Activated CD4-positive, alpha-beta memory T cell treated with anti-CD3 and anti-CD28 coated beads, Interleukin-2, amount 10 ng/mL, durations not matched to agents 7 days and 5 days (primary cell): ENCODE data around the gene SLC25A18. TPM values are rescaled to one million over a fixed set of nuclear protein-coding genes. Genes with fewer than 3 reads are reported as not detected.
A peak's percentile ranks its signal among the peaks of the same experiment; 100 is the strongest.
"Not testable (repeated sequence)": the region's sequence is repeated elsewhere in the genome, so short reads cannot be mapped to it uniquely, and the experiment has no call there.

Experiments
- CTCF ChIA-PET: fragments of 350-600 bp; sonication (Branson Sonifier 250); formaldehyde crosslinking; loops from one replicate; lab custom pipeline; 2021; ENCODE audit warnings: antibody characterized with exemption, inconsistent platforms; lab: Charles Lee
- POLR2A ChIA-PET: fragments of 350-600 bp; sonication (Branson Sonifier 250); formaldehyde crosslinking; loops from one replicate; lab custom pipeline; 2021; ENCODE audit warnings: antibody characterized with exemption; lab: Charles Lee
- DNase-seq: peaks from one replicate; pipeline ENCODE4 v3.0.0-alpha.2; 2020
- H3K27ac Mint-ChIP-seq: one replicate; pipeline ENCODE4 v1.8.0; 2021; ENCODE audit warnings: mild to moderate bottlenecking, mixed read lengths
- H3K27me3 Mint-ChIP-seq: one replicate; pipeline ENCODE4 v1.8.0; 2021; ENCODE audit warnings: mixed read lengths
- H3K36me3 Mint-ChIP-seq: one replicate; pipeline ENCODE4 v1.8.0; 2021; ENCODE audit warnings: low read depth, mixed read lengths
- H3K4me1 Mint-ChIP-seq: one replicate; pipeline ENCODE4 v1.8.0; 2021; ENCODE audit warnings: mixed read lengths
- H3K4me3 Mint-ChIP-seq: one replicate; pipeline ENCODE4 v1.8.0; 2021; ENCODE audit warnings: mild to moderate bottlenecking, mixed read lengths
- H3K9me3 Mint-ChIP-seq: one replicate; pipeline ENCODE4 v1.8.0; 2021; ENCODE audit warnings: mixed read lengths
- total RNA-seq, 2 experiments: library from RNA; stranded (reverse); gene quantifications; one replicate each; pipeline ENCODE4 v1.2.3, GENCODE V29; 2021

SLC25A18 gene
- total RNA-seq, 2 experiments from 2014 or later: not detected

DNA sequence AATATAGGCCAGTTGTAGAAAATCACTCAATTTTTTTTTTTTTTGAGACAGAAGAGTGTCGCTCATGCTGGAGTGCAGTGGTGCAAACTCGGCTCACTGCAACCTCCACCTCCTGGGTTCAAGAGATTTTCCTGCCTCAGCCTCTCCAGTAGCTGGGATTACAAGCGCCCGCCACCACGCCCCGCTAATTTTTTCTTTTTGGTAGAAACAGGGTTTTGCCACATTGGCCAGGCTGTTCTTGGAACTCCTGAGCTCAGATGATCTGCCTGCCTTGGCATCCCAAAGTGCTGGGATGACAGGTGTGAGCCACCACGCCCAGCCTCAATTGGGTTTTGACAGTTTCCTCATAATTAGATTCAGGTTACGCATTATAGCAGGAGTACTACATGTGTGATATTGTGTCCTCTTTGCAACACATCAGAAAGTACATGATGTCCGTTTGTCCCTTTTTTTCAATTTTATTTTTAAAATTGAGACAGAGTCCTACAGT lies 67.8 kb downstream of the SLC25A18 start:
- DNase-seq: no peak
- H3K27me3 Mint-ChIP-seq: no peaks in the 10 kb centered on the region
- H3K4me1 Mint-ChIP-seq: peaks cover 23% of the 10 kb centered on the region
- peaks cover 8% of the 10 kb centered on the region for H3K36me3 Mint-ChIP-seq
- no peak overlapping the region for H3K4me3 Mint-ChIP-seq
- H3K9me3 Mint-ChIP-seq: no peaks in the 10 kb centered on the region
- H3K27ac Mint-ChIP-seq: no peak overlapping the region
- ChIA-PET CTCF (no interaction called here), POLR2A (interaction anchor here (4.2 kb wide), 1 partner anchor 8 kb away, joined by 37 read pairs; the partner anchor contains the start of gene BCL2L13)

DNA sequence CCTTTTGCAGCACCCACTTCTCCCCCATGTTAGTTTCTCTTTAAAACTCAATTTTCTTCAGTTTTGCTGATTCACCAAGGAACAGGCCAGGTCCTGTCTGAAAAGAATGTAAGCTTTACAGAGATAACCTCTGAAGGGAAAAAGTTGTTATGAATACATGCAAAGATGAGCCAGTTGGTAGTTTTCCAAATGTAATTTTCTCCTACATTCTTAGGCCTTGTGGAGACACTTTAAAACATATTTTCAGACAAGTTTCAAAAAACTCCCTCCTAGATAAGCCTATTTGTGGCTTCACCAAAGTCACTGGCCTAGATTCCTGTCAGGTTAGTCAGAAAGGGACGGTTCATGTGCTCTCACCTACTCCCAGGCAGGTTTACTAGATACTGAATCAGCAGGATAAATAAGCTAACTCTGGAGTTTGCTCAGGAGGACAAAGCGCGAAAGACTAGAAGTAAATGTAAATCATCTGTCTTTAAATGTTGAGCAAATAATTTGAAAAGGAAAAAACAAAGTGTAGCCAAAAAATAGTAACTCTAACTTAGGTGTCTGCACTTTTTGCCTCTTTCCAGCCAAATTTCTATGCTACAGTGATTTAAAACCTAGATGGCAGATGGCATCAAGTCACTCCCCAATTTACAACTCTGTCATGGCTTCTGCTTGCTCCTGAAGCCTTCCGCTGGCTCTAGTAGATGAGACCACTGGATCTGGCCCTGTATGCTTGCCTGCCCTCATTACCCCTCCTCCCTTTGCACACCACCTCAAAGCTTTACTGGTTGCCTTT lies 70.1 kb downstream of the SLC25A18 start:
- peaks cover 25% of the 10 kb centered on the region for H3K4me1 Mint-ChIP-seq
- peaks cover 6% of the 10 kb centered on the region for H3K36me3 Mint-ChIP-seq
- no peak overlapping the region for H3K27ac Mint-ChIP-seq
- ChIA-PET POLR2A (no interaction called here), CTCF (no interaction called here)
- no peak overlapping the region for H3K4me3 Mint-ChIP-seq
- no peaks in the 10 kb centered on the region for H3K9me3 Mint-ChIP-seq
- no peak for DNase-seq
- H3K27me3 Mint-ChIP-seq: no peaks in the 10 kb centered on the region

- Mint-ChIP-seq H3K27me3 (no peaks in the 10 kb centered on the region), H3K27ac (no peak overlapping the region), H3K9me3 (no peaks in the 10 kb centered on the region), H3K36me3 (peaks cover 8% of the 10 kb centered on the region), H3K4me3 (no peak overlapping the region), H3K4me1 (peaks cover 20% of the 10 kb centered on the region)
- ChIA-PET CTCF (no interaction called here), POLR2A (no interaction called here)
- no peak for DNase-seq
Observed at GRCh38 chr22:17633998-17634323, 70.7 kb downstream of the SLC25A18 start.

DNA sequence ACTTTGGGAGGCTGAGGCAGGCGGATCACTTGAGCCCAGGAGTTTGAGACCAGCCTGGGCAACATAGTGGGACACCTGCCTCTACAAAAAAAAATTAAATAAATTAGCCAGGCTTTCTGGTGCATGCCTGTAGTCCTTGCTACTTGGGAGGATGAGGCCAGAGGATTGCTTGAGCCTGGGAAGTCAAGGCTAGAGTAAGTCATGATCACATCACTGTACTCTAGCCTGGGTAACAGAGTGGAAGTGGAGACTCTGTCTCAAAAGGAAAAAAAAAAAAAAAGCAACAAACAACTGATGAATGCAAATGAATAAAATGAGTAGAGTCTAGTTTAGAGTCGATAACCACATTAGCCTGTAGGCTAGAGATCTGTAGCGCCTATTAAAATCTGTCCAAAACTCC lies 71.4 kb downstream of the SLC25A18 start:
- H3K27me3 Mint-ChIP-seq: no peaks in the 10 kb centered on the region
- H3K27ac Mint-ChIP-seq: no peak overlapping the region
- peaks cover 19% of the 10 kb centered on the region for H3K4me1 Mint-ChIP-seq
- no peak overlapping the region for H3K4me3 Mint-ChIP-seq
- ChIA-PET POLR2A (no interaction called here), CTCF (no interaction called here)
- peaks cover 8% of the 10 kb centered on the region for H3K36me3 Mint-ChIP-seq
- H3K9me3 Mint-ChIP-seq: no peaks in the 10 kb centered on the region
- no peak for DNase-seq

GRCh38 chr22:17636850-17637249 lies 73.6 kb downstream of the SLC25A18 start:
- H3K27me3 Mint-ChIP-seq, H3K4me3 Mint-ChIP-seq, POLR2A ChIA-PET, DNase-seq, H3K9me3 Mint-ChIP-seq, CTCF ChIA-PET, H3K27ac Mint-ChIP-seq: not testable (repeated sequence)
- Mint-ChIP-seq H3K4me1 (peaks cover 31% of the 10 kb centered on the region), H3K36me3 (peaks cover 11% of the 10 kb centered on the region)

DNA sequence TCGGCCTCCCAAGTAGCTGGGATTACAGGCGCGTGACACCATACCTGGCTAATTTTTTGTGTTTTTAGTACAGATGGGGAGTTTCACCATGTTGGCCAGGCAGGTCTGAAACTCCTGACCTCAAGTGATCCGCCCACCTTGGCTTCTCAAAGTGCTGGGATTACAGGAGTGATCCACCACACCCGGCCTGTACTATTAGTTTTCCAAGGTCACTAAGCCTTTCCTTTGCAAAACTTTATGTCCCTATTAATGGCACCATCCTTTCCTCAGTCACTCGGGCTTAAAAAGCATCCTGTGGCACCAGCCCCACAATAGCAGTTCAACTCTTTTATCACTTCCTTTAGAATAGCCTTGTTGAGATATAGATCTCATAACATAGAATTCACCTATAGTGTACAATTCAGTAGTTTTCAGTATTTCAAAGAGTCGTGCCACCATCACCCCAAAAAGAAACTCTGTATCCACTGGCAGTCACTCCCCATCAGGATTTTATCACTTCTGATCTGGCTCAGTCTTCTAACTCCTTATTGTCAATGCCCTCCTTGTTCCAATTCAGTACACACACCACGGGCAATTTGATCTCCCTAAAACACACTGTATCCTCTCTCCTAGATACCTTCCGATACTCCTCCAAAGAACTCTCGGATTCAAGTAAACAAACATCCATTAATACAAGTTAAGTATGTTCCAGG lies 74.3 kb downstream of the SLC25A18 start:
- no peak for DNase-seq
- Mint-ChIP-seq H3K4me1 (peaks cover 34% of the 10 kb centered on the region), H3K4me3 (peak overlapping the region; percentile 92), H3K9me3 (no peaks in the 10 kb centered on the region), H3K27me3 (no peaks in the 10 kb centered on the region), H3K36me3 (peaks cover 14% of the 10 kb centered on the region), H3K27ac (peak overlapping the region; percentile 95)
- CTCF ChIA-PET: no interaction called here
- POLR2A ChIA-PET: no interaction called here

- ChIA-PET POLR2A (interaction anchor here (1.2 to 1.8 kb wide), 6 partner anchors 9 to 550 kb away, joined by 4 to 37 read pairs (median 9); partner anchors contain the start of genes ADA2, ATP6V1E1, BID and USP18), CTCF (interaction anchor here (1.0 kb wide), 1 partner anchor 147 kb away, joined by 6 read pairs; no protein-coding TSS in a partner anchor)
- DNase-seq: no peak
- H3K27ac Mint-ChIP-seq: peak overlapping the region; percentile 95
- H3K9me3 Mint-ChIP-seq: no peaks in the 10 kb centered on the region
- peaks cover 14% of the 10 kb centered on the region for H3K36me3 Mint-ChIP-seq
- H3K4me3 Mint-ChIP-seq: peak overlapping the region; percentile 92
- H3K27me3 Mint-ChIP-seq: no peaks in the 10 kb centered on the region
- H3K4me1 Mint-ChIP-seq: peaks cover 39% of the 10 kb centered on the region
Observed at GRCh38 chr22:17638182-17638431, 74.8 kb downstream of the SLC25A18 start.

- CTCF ChIA-PET: interaction anchor here (0.7 to 1.6 kb wide), 7 partner anchors 10 to 467 kb away, joined by 3 to 6 read pairs (median 3); partner anchors contain the start of gene ADA2
Observed at GRCh38 chr22:17638432-17639246, 75.3 kb downstream of the SLC25A18 start, which contains the start of gene BCL2L13. Gene BCL2L13 (plus strand): TSS chr22:17638757. CDS start chr22:17655712, 16,955 bp downstream.

DNA sequence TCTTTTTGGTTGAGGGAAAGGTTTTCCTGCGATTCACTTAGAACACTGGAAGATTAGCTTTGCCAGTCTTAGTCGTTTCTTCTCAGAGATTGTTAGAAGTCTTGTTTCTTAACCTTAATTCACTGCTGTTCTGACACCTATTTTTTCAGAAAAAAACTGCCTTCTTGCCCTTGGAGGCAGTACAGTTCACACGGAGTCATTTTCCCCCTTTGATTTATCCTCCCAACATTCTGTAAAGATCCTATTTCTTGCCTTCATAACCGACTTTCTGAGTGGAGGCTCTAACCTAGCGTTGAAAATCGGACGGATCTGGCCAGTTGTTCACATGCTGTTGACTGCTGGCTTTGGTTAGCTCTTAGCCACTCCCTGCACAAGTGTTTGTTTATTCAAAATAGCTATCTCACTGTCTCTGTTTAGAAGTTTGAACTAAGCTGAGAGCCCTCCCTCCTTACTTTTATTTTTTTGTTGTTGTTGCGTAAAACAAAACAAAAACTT lies 76.0 kb downstream of the SLC25A18 start:
- ChIA-PET CTCF (interaction anchor here (0.7 to 1.6 kb wide), 7 partner anchors 10 to 468 kb away, joined by 3 to 6 read pairs (median 3); partner anchors contain the start of gene ADA2), POLR2A (interaction anchor here (0.5 to 1.8 kb wide), 29 partner anchors 10 to 552 kb away, joined by 3 to 37 read pairs (median 4); partner anchors contain the start of genes ADA2, ATP6V1E1, BID and PEX26)
- peak; percentile 30 for DNase-seq
- no peaks in the 10 kb centered on the region for H3K27me3 Mint-ChIP-seq
- H3K9me3 Mint-ChIP-seq: no peaks in the 10 kb centered on the region
- peak overlapping the region; percentile 95 for H3K27ac Mint-ChIP-seq
- H3K4me1 Mint-ChIP-seq: peaks cover 39% of the 10 kb centered on the region
- H3K4me3 Mint-ChIP-seq: peak overlapping the region; percentile 92
- H3K36me3 Mint-ChIP-seq: peaks cover 14% of the 10 kb centered on the region

More at GRCh38 chr22:17638432-17639246, 75.3 kb downstream of the SLC25A18 start, which contains the start of gene BCL2L13:
- H3K36me3 Mint-ChIP-seq: peaks cover 14% of the 10 kb centered on the region
- H3K9me3 Mint-ChIP-seq: no peaks in the 10 kb centered on the region
- H3K27me3 Mint-ChIP-seq: no peaks in the 10 kb centered on the region
- peak; percentile 93 for DNase-seq
- peak within 1 kb of the TSS; percentile 92 for H3K4me3 Mint-ChIP-seq
- POLR2A ChIA-PET: interaction anchor here (0.7 to 1.8 kb wide), 28 partner anchors 10 to 551 kb away, joined by 3 to 37 read pairs (median 4); partner anchors contain the start of genes ADA2, ATP6V1E1, BID and PEX26
- peak within 1 kb of the TSS; percentile 95 for H3K27ac Mint-ChIP-seq
- peaks cover 39% of the 10 kb centered on the region for H3K4me1 Mint-ChIP-seq

Other genes starting within 250 kb of the SLC25A18 start
- under 1 TPM in 1 of 2 experiments, not detected in 1; 0.05 TPM for gene CECR2, start 194.0 kb upstream of the SLC25A18 start, total RNA-seq
- gene ATP6V1E1, start 65.3 kb downstream of the SLC25A18 start, total RNA-seq: 100 to 1,000 TPM; 103 TPM
- gene BCL2L13, start 75.3 kb downstream of the SLC25A18 start, total RNA-seq: 10 to 100 TPM; 29.4 to 30.4 TPM
- 10 to 100 TPM; 21.4 to 25.7 TPM for gene BID, start 211.0 kb downstream of the SLC25A18 start, total RNA-seq